GM12878 (cell line): ENCODE measurements around the gene KMT2E. TPM values are rescaled to one million over a fixed set of nuclear protein-coding genes. Genes with fewer than 3 reads are reported as not detected.

Experiments
- ATAC-seq: fragments of 200-7000 bp; cut with Tn5 transposase; 3 replicates; pipeline ENCODE4 v1.9.1; 2020; ENCODE audit warnings: mild to moderate bottlenecking, moderate library complexity
- BruUV-seq: library from RNA; stranded (reverse); fragments of 400-500 nt; replicated peaks from 2 replicates; lab custom pipeline; 2021; lab: Mats Ljungman, UMichigan
- CTCF ChIA-PET: fragments of 300-600 bp; sonication (Branson Sonifier 250); formaldehyde crosslinking; extraction: SDS; loops from one replicate; lab custom pipeline; 2021; ENCODE audit warnings: inconsistent platforms; lab: Yijun Ruan, JAX
- POLR2A ChIA-PET: fragments of 350-600 bp; formaldehyde crosslinking; extraction: SDS; loops from one replicate; lab custom pipeline; 2021; ENCODE audit warnings: inconsistent platforms; lab: Charles Lee
- RAD21 ChIA-PET: fragments of 300-600 bp; sonication (Branson Sonifier 250); formaldehyde crosslinking; loops from one replicate; lab custom pipeline; 2023; ENCODE audit warnings: antibody characterized with exemption; ENCODE audit not compliant: unreplicated experiment; lab: Charles Lee
- SMC1A ChIA-PET: fragments of 300-600 bp; sonication (Branson Sonifier 250); formaldehyde crosslinking; loops from one replicate; lab custom pipeline; 2023; ENCODE audit not compliant: unreplicated experiment, uncharacterized antibody; lab: Charles Lee
- DNase-seq: peaks from one replicate; pipeline ENCODE4 v3.0.0-alpha.2; 2011; ENCODE audit warnings: low read depth, low spot score
- FAIRE-seq: peaks from 3 replicates; lab custom pipeline; 2011; peaks lifted over from hg19 to GRCh38; lab: Jason Lieb, UNC
- H2AFZ ChIP-seq: 2 replicates; pipeline ENCODE4 v1.6.0; 2011; ENCODE audit warnings: low read depth, low read length, control low read depth; ENCODE audit not compliant: control insufficient read depth
- H3K27ac ChIP-seq: 2 replicates; pipeline ENCODE4 v1.5.1; 2011; ENCODE audit warnings: control low read depth; ENCODE audit not compliant: control insufficient read depth, insufficient read depth
- H3K27me3 ChIP-seq, 2 experiments: replicated peaks in 1 of 2; 2 replicates each; pipeline versions ENCODE4 v1.6.0 to v1.6.1; 2011; ENCODE audit warnings: low read length in 1 of 2; ENCODE audit not compliant: control insufficient read depth in 2 of 2, insufficient read depth in 2 of 2
- H3K36me3 ChIP-seq, 2 experiments: 2 replicates each; pipeline ENCODE4 v1.5.1; 2011; ENCODE audit warnings: low read length in 1 of 2; ENCODE audit not compliant: control insufficient read depth in 2 of 2, insufficient read depth in 2 of 2
- H3K4me1 ChIP-seq: 2 replicates; pipeline ENCODE4 v1.6.1; 2011; ENCODE audit warnings: mild to moderate bottlenecking, low read length, moderate library complexity, mixed read lengths; ENCODE audit not compliant: control insufficient read depth, insufficient read depth
- H3K4me2 ChIP-seq: 2 replicates; pipeline ENCODE4 v1.6.0; 2011; ENCODE audit warnings: control low read depth; ENCODE audit not compliant: control insufficient read depth, insufficient read depth
- H3K4me3 ChIP-seq: fragments of 200-600 bp; sonication (generic); 2 replicates; pipeline ENCODE4 v1.5.1; 2016
- H3K79me2 ChIP-seq: 2 replicates; pipeline ENCODE4 v1.6.0; 2011; ENCODE audit warnings: low read length; ENCODE audit not compliant: control insufficient read depth, insufficient read depth
- H3K9ac ChIP-seq: 2 replicates; pipeline ENCODE4 v1.8.0; 2011; ENCODE audit warnings: low read length, control low read depth, mixed read lengths; ENCODE audit not compliant: control insufficient read depth, insufficient read depth
- H3K9me3 ChIP-seq: replicated peaks from 3 replicates; pipeline ENCODE4 v1.5.1; 2011; ENCODE audit warnings: mild to moderate bottlenecking, low read length; ENCODE audit not compliant: control insufficient read depth, insufficient read depth
- H4K20me1 ChIP-seq: 2 replicates; pipeline ENCODE4 v1.6.0; 2011; ENCODE audit not compliant: control insufficient read depth, insufficient read depth
- BACH1 ChIP-seq: fragments of 450-650 bp; IDR thresholded peaks from 2 replicates; pipeline ENCODE4 v1.6.1; 2017; ENCODE audit warnings: mild to moderate bottlenecking, borderline replicate concordance
- BRCA1 ChIP-seq: IDR thresholded peaks from 2 replicates; pipeline ENCODE4 v1.6.1; 2011; ENCODE audit warnings: low read depth, low read length, improper control_type of control experiment
- CBX5 ChIP-seq: sonication (generic); IDR thresholded peaks from 2 replicates; pipeline ENCODE4 v1.6.1; 2016; ENCODE audit warnings: low read depth, moderate library complexity, mild to moderate bottlenecking, inconsistent platforms
- CTCF ChIP-seq, 3 experiments: IDR thresholded peaks in 2 of 3; conservative IDR thresholded peaks in 1 of 3; 2 replicates each; pipeline ENCODE4 v1.5.1; 2011; ENCODE audit warnings: low read depth in 3 of 3, low read length in 3 of 3, mild to moderate bottlenecking in 3 of 3, control low read depth in 2 of 3, moderate library complexity in 2 of 3, inconsistent platforms in 1 of 3, mixed read lengths in 1 of 3; ENCODE audit not compliant: control insufficient read depth in 2 of 3, insufficient read depth in 1 of 3; ENCODE audit errors: extremely low read depth in 1 of 3
- ESRRA ChIP-seq: IDR thresholded peaks from 2 replicates; pipeline ENCODE4 v1.6.1; 2012; ENCODE audit warnings: mild to moderate bottlenecking, low read length, improper control_type of control experiment
- ETV6 ChIP-seq, 2 experiments: fragments of 450-650 bp in 1 of 2; IDR thresholded peaks in 1 of 2; conservative IDR thresholded peaks in 1 of 2; 2 replicates each; pipeline ENCODE4 v1.6.1; 2014; ENCODE audit warnings: antibody characterized with exemption in 1 of 2, borderline replicate concordance in 1 of 2, low read depth in 1 of 2, mild to moderate bottlenecking in 1 of 2, moderate library complexity in 1 of 2
- HCFC1 ChIP-seq: fragments of 150-350 bp; IDR thresholded peaks from 2 replicates; pipeline ENCODE4 v1.6.1; 2014; ENCODE audit warnings: low read length
- HSF1 ChIP-seq: fragments of 150-350 bp; IDR thresholded peaks from 2 replicates; pipeline ENCODE4 v1.6.1; 2014; ENCODE audit warnings: mild to moderate bottlenecking, low read depth, low read length
- MEF2A ChIP-seq: IDR thresholded peaks from 2 replicates; pipeline ENCODE4 v1.6.1; 2011; ENCODE audit warnings: low read depth, mild to moderate bottlenecking, low read length, moderate library complexity; ENCODE audit not compliant: insufficient read depth
- MTA3 ChIP-seq: IDR thresholded peaks from 2 replicates; pipeline ENCODE4 v1.6.1; 2012; ENCODE audit warnings: low read length, inconsistent platforms, borderline replicate concordance
- NFYB ChIP-seq: IDR thresholded peaks from 2 replicates; pipeline ENCODE4 v1.6.1; 2011; ENCODE audit warnings: low read depth, mild to moderate bottlenecking, low read length, improper control_type of control experiment, moderate library complexity; ENCODE audit not compliant: insufficient read depth
- NR2F1 ChIP-seq: fragments of 450-650 bp; conservative IDR thresholded peaks from 2 replicates; pipeline ENCODE4 v1.6.1; 2017; ENCODE audit warnings: mild to moderate bottlenecking
- SMAD5 ChIP-seq: IDR thresholded peaks from 2 replicates; pipeline ENCODE4 v1.6.1; 2016; ENCODE audit warnings: antibody characterized with exemption, low read depth
- TBL1XR1 ChIP-seq: IDR thresholded peaks from 2 replicates; pipeline ENCODE4 v1.6.1; 2012; ENCODE audit warnings: low read depth, low read length, improper control_type of control experiment
- WGBS: methylation state at CpG from one replicate; pipeline ENCODE4 v1.1.6; 2016; ENCODE audit warnings: low lambda C conversion rate; ENCODE audit not compliant: insufficient replicate concordance, insufficient coverage; ENCODE audit errors: missing lambda C conversion rate; 5-methylcytosine and 5-hydroxymethylcytosine counted together
- in situ Hi-C: fragments of 300-500 bp; cut with MboI; formaldehyde crosslinking; loops from 9 replicates; pipeline ENCODE4 v1.14.3; 2018; ENCODE audit warnings: mixed read lengths
- intact Hi-C: fragments of 100-400 bp; cut with micrococcal nuclease; formaldehyde crosslinking; loops from one replicate; pipeline ENCODE4 v1.14.2; 2022; ENCODE audit not compliant: unreplicated experiment
- polyA plus RNA-seq, 11 experiments: library from polyadenylated mRNA; depleted of rRNA in 4 of 11; unstranded in 6 of 11; stranded (reverse) in 5 of 11; fragments of >200 nt; fragmentation: Nextera tagmentation in 4 of 11; fragmentation: Illumina TruSeq in 1 of 11; extraction: Ambion mirVana in 4 of 11; extraction: Trizol in 1 of 11; gene quantifications; 1 replicate in 1 of 11; 2 replicates in 10 of 11; pipeline versions ENCODE4 v1.2.1 to v1.2.3, GENCODE V29; 2011 to 2016; ENCODE audit warnings: inconsistent platforms in 2 of 11, missing spikeins in 2 of 11, low read depth in 1 of 11
- total RNA-seq, 4 experiments: library from RNA; depleted of rRNA in 3 of 4; stranded (reverse); fragments of >200 nt in 3 of 4; fragmentation: Illumina TruSeq in 1 of 4; extraction: Trizol in 1 of 4; gene quantifications; 2 replicates each; pipeline versions ENCODE4 v1.2.1 to v1.2.3, GENCODE V29; 2013 to 2021
- TF ChIP-seq, protein P1 (sequence below): fragments of 450-650 bp; IDR thresholded peaks from 2 replicates; pipeline ENCODE4 v1.6.1; 2016; ENCODE audit warnings: mild to moderate bottlenecking
- TF ChIP-seq, protein P2 (sequence below): fragments of 450-650 bp; IDR thresholded peaks from 2 replicates; pipeline ENCODE4 v1.6.1; 2017; ENCODE audit warnings: mild to moderate bottlenecking, moderate library complexity

KMT2E gene
- total and polyA plus RNA-seq, 10 of the 15 experiments (the other 5 are each of a cell fraction or from before 2014, with no cell fraction given), result 13.2 to 68.1 (median 34.1) TPM

- WGBS, result 92% methylated on average over 7 of the region's 7 CpGs
- Histone ChIP-seq H3K36me3 (peaks cover 7 to 9% of the 10 kb centered on the region in 2 experiments; a peak in 3 of 4 replicates), H4K20me1 (no peaks in the 10 kb centered on the region), H3K4me3 (no peak overlapping the region), H3K9ac (no peak overlapping the region), H3K79me2 (no peaks in the 10 kb centered on the region), H3K27ac (no peak overlapping the region), H3K27me3 (no peaks in the 10 kb centered on the region), H3K9me3 (no peaks in the 10 kb centered on the region), H3K4me2 (no peak overlapping the region), H3K4me1 (peaks cover 16% of the 10 kb centered on the region), H2AFZ (no peak overlapping the region)
- FAIRE-seq (no peak), DNase-seq (no peak), ATAC-seq (no peak)
- SMC1A ChIA-PET, result no interaction called here
- intact Hi-C loops, result no loop called here
- in situ Hi-C loops, result no loop called here
- CTCF ChIA-PET, result no interaction called here
- POLR2A ChIA-PET, result interaction anchor here (0.6 kb wide), 1 partner anchor 11 kb away, joined by 3 read pairs; no protein-coding TSS in a partner anchor
- no TSS peak for BruUV-seq
- RAD21 ChIA-PET, result no interaction called here
- TF ChIP-seq ETV6 (conservative IDR thresholded peaks at IDR 0.05 in 1 of 2, IDR thresholded peaks at IDR 0.05 in 1 of 2; ENCODE audit: borderline replicate concordance in 1 of 2, low read depth in 1 of 2) (no peak), BRCA1 (no peak), CTCF (IDR thresholded peaks at IDR 0.05 in 2 of 3, conservative IDR thresholded peaks at IDR 0.05 in 1 of 3; ENCODE audit: control insufficient read depth in 2 of 3, extremely low read depth in 1 of 3, insufficient read depth in 1 of 3, low read depth in 3 of 3, low read length in 3 of 3) (no peak), SMAD5 (no peak), HSF1 (no peak), MEF2A (no peak), NR2F1 (no peak), NFYB (no peak), CBX5 (no peak), TBL1XR1 (no peak), MTA3 (no peak), HCFC1 (no peak), ESRRA (no peak), BACH1 (no peak)
- TF ChIP-seq, protein P1, sequence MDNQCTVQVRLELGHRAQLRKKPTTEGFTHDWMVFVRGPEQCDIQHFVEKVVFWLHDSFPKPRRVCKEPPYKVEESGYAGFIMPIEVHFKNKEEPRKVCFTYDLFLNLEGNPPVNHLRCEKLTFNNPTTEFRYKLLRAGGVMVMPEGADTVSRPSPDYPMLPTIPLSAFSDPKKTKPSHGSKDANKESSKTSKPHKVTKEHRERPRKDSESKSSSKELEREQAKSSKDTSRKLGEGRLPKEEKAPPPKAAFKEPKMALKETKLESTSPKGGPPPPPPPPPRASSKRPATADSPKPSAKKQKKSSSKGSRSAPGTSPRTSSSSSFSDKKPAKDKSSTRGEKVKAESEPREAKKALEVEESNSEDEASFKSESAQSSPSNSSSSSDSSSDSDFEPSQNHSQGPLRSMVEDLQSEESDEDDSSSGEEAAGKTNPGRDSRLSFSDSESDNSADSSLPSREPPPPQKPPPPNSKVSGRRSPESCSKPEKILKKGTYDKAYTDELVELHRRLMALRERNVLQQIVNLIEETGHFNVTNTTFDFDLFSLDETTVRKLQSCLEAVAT, result no peak
- TF ChIP-seq, protein P2, sequence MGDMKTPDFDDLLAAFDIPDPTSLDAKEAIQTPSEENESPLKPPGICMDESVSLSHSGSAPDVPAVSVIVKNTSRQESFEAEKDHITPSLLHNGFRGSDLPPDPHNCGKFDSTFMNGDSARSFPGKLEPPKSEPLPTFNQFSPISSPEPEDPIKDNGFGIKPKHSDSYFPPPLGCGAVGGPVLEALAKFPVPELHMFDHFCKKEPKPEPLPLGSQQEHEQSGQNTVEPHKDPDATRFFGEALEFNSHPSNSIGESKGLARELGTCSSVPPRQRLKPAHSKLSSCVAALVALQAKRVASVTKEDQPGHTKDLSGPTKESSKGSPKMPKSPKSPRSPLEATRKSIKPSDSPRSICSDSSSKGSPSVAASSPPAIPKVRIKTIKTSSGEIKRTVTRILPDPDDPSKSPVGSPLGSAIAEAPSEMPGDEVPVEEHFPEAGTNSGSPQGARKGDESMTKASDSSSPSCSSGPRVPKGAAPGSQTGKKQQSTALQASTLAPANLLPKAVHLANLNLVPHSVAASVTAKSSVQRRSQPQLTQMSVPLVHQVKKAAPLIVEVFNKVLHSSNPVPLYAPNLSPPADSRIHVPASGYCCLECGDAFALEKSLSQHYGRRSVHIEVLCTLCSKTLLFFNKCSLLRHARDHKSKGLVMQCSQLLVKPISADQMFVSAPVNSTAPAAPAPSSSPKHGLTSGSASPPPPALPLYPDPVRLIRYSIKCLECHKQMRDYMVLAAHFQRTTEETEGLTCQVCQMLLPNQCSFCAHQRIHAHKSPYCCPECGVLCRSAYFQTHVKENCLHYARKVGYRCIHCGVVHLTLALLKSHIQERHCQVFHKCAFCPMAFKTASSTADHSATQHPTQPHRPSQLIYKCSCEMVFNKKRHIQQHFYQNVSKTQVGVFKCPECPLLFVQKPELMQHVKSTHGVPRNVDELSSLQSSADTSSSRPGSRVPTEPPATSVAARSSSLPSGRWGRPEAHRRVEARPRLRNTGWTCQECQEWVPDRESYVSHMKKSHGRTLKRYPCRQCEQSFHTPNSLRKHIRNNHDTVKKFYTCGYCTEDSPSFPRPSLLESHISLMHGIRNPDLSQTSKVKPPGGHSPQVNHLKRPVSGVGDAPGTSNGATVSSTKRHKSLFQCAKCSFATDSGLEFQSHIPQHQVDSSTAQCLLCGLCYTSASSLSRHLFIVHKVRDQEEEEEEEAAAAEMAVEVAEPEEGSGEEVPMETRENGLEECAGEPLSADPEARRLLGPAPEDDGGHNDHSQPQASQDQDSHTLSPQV, result no peak
Observed at GRCh38 chr7:105133358-105133757, 119.4 kb downstream of the KMT2E start.
